ENCODE measurements around the gene PSMD2. TPM values are rescaled to one million over a fixed set of nuclear protein-coding genes. Genes with fewer than 3 reads are reported as not detected.

The PSMD2 gene
- total and polyA plus RNA-seq, 5 donors = 161 to 230 (median 223) TPM

DNA sequence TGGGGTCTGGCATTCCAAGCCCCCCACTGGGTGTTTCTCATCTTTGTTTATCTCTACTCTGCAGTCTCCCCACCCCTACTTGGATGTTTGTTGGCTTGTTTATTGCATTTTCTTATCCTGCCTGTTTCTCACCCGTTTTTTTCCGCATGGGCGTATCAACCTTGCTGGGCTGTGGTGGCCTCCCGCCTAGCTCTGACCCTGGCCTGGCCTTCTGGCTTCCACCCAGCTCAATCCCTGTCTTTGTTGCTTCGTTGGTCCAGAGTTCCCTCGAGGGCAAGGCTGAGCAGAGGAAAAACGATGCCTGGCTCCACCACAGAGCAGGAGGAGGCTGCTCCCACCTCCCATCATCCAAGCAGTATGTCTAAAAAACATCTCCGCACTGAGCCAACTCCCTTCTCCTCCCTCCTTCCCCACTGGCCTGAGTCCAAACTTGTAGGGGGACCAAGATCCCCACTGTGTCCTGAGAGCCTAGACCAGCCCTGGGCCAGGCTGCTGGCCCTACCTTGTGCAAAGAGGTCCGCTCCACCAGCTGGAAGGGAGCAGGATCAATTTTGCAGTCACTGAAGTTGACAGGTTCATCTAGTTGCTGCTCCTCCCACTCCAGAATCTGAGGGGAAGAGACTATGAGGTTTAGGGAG, 52.6 kb downstream of the PSMD2 start:
- no peak for ATAC-seq
- WGBS = 46% methylated on average over 9 of the region's 9 CpGs
- DNase-seq = peak in 1 of 3 donors; percentile 53

DNA sequence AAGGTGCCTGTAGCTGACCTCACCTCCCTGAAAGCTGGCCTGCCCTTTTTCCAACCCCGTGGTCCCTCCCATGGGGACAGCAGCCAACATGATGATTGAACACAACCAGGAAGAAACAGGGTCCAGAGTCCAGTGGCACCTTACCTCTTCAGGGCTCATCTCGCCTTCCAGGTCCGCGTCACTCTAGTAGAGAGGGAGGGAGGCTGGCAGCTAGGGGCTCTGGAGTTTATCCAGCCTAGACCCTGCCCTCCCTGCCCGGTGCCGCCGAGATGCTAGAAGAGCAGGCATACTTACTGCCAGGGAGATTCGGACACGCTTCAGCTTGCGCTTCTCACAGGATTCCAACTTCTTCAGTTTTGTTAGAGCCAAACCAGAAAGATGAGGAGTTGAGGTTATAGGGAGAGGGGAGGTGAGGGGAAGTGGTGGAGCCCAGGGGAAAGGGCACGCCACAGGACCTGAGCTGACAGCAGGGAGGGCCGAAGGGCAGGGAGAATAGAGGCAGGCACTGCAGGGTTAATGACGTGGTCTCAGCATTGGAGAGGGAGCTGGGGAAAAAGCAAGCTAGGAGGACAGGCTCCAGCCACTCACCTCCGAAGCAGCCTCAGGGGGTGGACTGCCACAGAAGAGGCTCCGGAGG, 53.2 kb downstream of the PSMD2 start:
- no peak overlapping the region for H3K4me3 ChIP-seq (ENCODE audit: low read length)
- H3K4me1 ChIP-seq (ENCODE audit: control insufficient read depth, insufficient read depth, low read length) = no peaks in the 10 kb centered on the region
- H3K27ac ChIP-seq (ENCODE audit: low read length) = no peak overlapping the region
- 83% methylated on average over 15 of the region's 15 CpGs for WGBS
- no peaks in the 10 kb centered on the region for H3K9me3 ChIP-seq (ENCODE audit: control insufficient read depth, low read length)
- intact Hi-C loops (cut with DNase I) = no loop called here
- ATAC-seq (no peak), DNase-seq (no peak)
- H3K27me3 ChIP-seq (ENCODE audit: control insufficient read depth, insufficient read depth) = no peaks in the 10 kb centered on the region

More for the DNA sequence above, 52.6 kb downstream of the PSMD2 start:
- H3K27ac ChIP-seq (ENCODE audit: low read length) = no peak overlapping the region
- no peaks in the 10 kb centered on the region for H3K27me3 ChIP-seq (ENCODE audit: control insufficient read depth, insufficient read depth)
- H3K4me1 ChIP-seq (ENCODE audit: control insufficient read depth, insufficient read depth, low read length) = no peaks in the 10 kb centered on the region
- H3K4me3 ChIP-seq (ENCODE audit: low read length) = no peak overlapping the region
- H3K9me3 ChIP-seq (ENCODE audit: control insufficient read depth, low read length) = no peaks in the 10 kb centered on the region
- intact Hi-C loops (cut with DNase I) = no loop called here

DNA sequence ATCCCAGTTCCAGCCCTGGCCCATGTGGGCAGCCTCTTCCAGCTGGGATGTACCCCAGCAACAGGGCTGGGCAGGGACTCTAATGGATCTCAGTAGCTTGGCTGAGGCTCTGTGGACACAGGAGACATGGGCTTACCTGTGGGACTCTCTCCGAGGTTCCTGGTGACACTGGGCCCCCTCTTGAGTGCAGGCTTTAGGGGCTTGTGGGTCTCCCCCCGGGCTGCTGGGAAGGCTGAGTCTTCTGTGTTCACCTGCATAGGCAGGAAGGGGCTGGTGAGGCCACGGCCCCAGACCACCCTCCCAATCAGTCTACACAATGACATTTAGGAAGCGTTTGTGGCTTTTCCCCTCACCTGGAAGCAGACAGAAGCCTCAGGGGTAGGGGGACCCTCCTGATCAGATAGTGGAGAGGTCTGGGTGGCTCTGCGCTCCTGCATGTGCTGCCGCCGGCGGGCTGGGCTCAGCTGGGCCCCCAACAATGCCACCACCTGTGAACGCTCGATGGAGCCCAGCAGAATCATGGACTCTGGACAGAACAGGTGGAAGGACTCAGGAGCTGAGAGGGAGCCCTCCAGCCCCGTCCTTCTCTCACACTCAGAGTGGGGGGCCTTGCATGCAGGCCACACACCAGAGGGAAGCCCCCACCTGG, 54.0 kb downstream of the PSMD2 start:
- no peak for ATAC-seq
- intact Hi-C loops (cut with DNase I) = no loop called here
- H3K9me3 ChIP-seq (ENCODE audit: control insufficient read depth, low read length) = no peaks in the 10 kb centered on the region
- no peaks in the 10 kb centered on the region for H3K4me1 ChIP-seq (ENCODE audit: control insufficient read depth, insufficient read depth, low read length)
- H3K27me3 ChIP-seq (ENCODE audit: control insufficient read depth, insufficient read depth) = no peaks in the 10 kb centered on the region
- H3K4me3 ChIP-seq (ENCODE audit: low read length) = no peak overlapping the region
- DNase-seq = no peak
- no peak overlapping the region for H3K27ac ChIP-seq (ENCODE audit: low read length)
- WGBS = 88% methylated on average over 11 of the region's 11 CpGs

DNA sequence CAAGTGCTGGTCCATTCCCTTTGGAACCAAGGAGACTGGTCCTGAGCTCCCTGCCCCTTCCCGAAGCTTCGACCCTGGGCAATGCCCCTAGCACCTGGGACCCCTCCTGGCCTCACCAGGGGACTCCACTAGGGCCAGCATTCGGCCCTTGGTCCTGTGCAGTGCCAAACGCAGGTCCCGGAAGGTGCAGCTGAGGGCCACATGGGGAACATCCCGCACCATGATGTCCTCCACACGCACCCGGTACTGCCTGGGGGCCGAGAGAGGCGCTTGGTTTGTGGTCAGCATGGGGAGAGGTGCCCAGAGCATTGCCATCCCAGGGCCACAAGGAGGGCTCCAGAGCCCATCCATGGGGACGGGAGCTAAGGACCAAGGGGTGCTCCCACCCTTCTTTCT, 54.5 kb downstream of the PSMD2 start:
- H3K9me3 ChIP-seq (ENCODE audit: control insufficient read depth, low read length) = no peaks in the 10 kb centered on the region
- no peak overlapping the region for H3K27ac ChIP-seq (ENCODE audit: low read length)
- intact Hi-C loops (cut with DNase I) = no loop called here
- no peaks in the 10 kb centered on the region for H3K27me3 ChIP-seq (ENCODE audit: control insufficient read depth, insufficient read depth)
- 93% methylated on average over 11 of the region's 11 CpGs for WGBS
- DNase-seq = peak in 1 of 3 donors; percentile 45
- no peaks in the 10 kb centered on the region for H3K4me1 ChIP-seq (ENCODE audit: control insufficient read depth, insufficient read depth, low read length)
- H3K4me3 ChIP-seq (ENCODE audit: low read length) = no peak overlapping the region
- ATAC-seq = peak in 1 of 2 donors; percentile 3

DNA sequence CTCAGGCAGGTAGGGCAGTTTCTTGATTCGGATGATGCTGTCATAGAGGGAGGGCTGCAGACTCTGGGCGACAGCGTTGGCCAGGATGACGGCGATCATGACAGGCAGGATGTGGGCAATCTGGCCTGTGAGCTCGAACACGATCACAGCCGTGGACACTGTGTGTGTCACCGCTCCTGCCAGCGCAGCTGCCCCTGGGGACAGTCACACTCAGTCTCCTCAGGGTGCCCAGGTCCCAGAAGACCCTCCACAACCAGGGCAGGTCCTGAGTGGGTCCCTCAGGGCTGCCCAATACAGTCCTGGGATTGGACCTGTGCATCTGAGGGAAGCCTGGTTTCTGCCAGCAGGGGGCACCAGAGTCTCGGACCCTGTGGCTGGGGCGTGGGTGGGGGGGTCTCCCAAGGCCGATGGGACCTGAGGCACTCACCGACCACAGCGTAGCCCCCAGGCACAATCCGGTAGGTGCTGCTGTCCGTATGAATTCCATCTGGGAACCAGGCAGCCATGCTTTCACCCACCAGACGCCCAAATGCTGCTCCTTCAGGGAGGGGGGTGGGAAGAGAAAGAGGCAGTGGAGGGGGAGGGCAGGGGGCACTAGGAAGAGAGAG, 55.2 kb downstream of the PSMD2 start:
- H3K27ac ChIP-seq (ENCODE audit: low read length) = no peak overlapping the region
- intact Hi-C loops (cut with DNase I) = no loop called here
- no peaks in the 10 kb centered on the region for H3K9me3 ChIP-seq (ENCODE audit: control insufficient read depth, low read length)
- H3K27me3 ChIP-seq (ENCODE audit: control insufficient read depth, insufficient read depth) = no peaks in the 10 kb centered on the region
- no peaks in the 10 kb centered on the region for H3K4me1 ChIP-seq (ENCODE audit: control insufficient read depth, insufficient read depth, low read length)
- no peak overlapping the region for H3K4me3 ChIP-seq (ENCODE audit: low read length)
- ATAC-seq (peak; percentile 18 to 40), DNase-seq (peak; percentile 59 to 85 (median 85))
- 51% methylated on average over 18 of the region's 18 CpGs for WGBS

DNA sequence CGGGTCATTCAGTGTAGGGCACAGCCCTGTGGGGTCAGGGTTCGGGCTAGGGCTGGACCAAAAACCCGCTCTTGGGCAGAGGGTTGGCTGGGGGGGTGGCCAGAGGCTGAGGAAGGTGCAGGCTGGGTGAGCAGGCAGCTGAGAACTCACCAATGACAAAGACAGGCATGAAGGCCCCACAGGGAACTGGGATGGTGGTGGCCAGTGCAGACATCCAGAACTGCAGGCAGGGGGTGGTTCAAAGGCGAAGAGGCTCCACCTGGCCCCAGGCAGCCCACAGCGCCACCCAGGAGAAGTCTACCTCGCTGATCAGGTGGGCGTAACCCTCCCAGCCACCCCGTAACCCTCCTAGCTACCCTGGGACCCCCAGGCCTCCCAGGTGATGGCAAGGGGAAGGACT, 55.7 kb downstream of the PSMD2 start:
- Histone ChIP-seq H3K27ac (ENCODE audit: low read length) (no peak overlapping the region), H3K9me3 (ENCODE audit: control insufficient read depth, low read length) (no peaks in the 10 kb centered on the region), H3K4me1 (ENCODE audit: control insufficient read depth, insufficient read depth, low read length) (no peaks in the 10 kb centered on the region), H3K27me3 (ENCODE audit: control insufficient read depth, insufficient read depth) (no peaks in the 10 kb centered on the region), H3K4me3 (ENCODE audit: low read length) (no peak overlapping the region)
- 82% methylated on average over 8 of the region's 8 CpGs for WGBS
- intact Hi-C loops (cut with DNase I) = no loop called here
- peak in 1 of 3 donors; percentile 40 for DNase-seq
- ATAC-seq = no peak

DNA sequence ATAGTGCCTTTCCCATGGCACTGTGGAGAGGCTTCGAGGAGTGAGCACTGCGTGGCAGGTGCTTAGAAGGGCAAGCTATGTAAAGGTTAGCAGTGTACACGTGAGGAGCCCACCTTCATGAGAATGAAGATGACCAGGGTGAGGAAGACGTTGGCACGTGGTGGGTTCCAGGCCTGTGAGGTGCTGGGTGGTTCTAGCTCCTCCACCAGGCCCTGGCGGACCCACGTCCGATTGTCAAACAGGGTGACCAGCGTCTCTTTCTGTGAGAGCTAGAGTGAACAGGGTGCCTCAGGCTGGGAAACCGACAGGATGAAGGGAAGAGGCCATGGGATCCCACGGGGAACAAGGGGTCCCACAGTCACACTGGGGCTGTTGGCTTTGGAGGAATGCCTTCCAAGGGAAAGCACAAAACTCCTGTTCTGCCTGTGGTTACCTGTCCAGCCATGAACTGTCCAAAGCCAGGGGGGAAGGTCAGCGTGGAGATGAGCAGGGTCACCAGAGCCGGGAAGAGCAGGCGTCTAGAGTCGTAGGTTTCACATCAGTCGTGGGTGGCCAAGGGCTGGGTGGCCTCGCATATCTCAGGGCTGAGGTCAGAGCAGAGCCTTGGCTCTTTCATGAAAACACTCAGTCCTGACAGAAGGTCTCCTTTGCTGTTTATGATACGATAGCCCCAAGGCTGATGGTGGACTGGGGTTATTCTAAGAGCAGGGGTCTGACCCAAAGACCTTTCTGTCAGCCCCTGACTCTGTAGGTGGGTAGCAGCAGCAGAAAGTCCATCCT, 56.4 kb downstream of the PSMD2 start:
- no peak overlapping the region for H3K27ac ChIP-seq (ENCODE audit: low read length)
- no peak for ATAC-seq
- intact Hi-C loops (cut with DNase I) = no loop called here
- H3K27me3 ChIP-seq (ENCODE audit: control insufficient read depth, insufficient read depth) = no peaks in the 10 kb centered on the region
- WGBS = 77% methylated on average over 18 of the region's 18 CpGs
- peaks cover 4% of the 10 kb centered on the region for H3K4me1 ChIP-seq (ENCODE audit: control insufficient read depth, insufficient read depth, low read length)
- H3K4me3 ChIP-seq (ENCODE audit: low read length) = no peak overlapping the region
- H3K9me3 ChIP-seq (ENCODE audit: control insufficient read depth, low read length) = no peaks in the 10 kb centered on the region
- peak in 1 of 3 donors; percentile 53 for DNase-seq

DNA sequence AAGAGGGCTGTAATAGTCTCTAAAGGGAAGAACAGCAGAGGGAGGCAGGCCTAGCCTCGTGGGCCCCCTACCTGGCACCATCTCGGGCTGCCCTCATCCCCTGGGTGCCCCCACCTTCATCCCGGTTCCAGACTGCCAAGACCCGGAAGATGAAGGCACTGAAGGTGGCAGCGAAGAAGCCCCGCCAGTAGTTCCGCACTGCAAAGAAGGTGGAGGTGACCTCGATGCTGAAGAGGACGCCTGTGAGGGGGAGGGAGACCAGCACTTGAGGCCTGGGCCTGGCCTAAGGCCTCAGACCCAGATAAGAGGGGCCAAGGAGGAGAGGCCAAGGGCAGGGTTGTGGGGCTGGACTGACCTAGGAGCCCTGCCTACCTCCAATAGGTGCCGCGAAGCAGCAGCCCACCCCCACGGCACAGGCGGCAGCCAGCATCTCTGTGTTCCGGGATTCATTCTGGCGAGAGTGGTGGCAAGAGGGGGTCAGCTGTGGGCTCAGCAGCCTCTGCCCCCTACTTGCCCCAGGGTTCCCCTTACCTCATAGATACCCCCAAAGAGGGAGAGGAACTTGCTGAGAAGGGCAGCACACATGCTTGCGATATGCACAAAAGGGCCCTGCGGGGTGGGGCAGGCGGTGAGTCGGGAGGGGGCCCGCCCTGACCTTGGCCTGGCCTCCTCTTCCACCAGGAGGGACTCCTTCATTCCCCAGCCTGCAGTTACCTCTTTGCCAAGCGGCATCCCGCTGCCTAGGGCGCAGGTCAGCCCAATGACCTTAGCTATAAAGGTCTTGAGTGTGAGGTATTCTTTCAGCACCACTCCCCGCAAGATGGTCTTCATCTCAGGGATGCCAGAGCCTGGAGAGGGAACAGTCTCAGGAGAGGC, 58.4 kb downstream of the PSMD2 start:
- no peaks in the 10 kb centered on the region for H3K27me3 ChIP-seq (ENCODE audit: control insufficient read depth, insufficient read depth)
- H3K4me3 ChIP-seq (ENCODE audit: low read length) = no peak overlapping the region
- H3K27ac ChIP-seq (ENCODE audit: low read length) = no peak overlapping the region
- peak in 1 of 3 donors; percentile 43 for DNase-seq
- intact Hi-C loops (cut with DNase I) = no loop called here
- peaks cover 10% of the 10 kb centered on the region for H3K4me1 ChIP-seq (ENCODE audit: control insufficient read depth, insufficient read depth, low read length)
- ATAC-seq = no peak
- WGBS = 90% methylated on average over 24 of the region's 24 CpGs
- no peaks in the 10 kb centered on the region for H3K9me3 ChIP-seq (ENCODE audit: control insufficient read depth, low read length)

DNA sequence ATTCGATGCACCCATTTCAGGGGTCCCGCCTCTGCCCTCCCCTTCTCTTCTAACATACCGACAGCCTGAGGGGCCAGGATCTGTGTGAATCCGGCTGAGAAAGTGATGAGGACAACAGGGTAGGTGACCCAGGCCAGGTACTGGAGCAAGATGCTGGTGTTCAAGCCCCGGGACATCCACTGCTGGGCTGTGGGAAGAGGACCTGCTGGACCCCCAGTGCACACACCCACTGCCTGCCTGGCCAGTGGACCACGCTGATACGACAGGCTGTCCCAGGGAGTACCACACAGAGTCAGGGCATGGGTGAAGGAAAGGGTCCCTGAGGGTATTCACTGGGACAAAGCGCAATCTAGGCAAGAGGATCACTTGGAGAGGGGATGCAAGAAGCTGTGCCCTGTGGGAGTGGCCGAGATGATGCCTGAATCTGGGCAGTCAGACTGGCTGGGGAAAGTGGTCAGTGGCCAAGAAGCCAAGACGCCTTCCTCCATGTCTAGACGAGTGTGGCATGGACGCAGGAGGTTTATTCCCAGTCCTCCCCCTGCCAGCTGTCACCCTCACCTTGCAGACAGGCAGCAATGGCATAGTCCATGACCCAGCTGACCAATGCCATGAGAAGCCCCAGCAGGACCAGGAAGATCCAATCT, 59.2 kb downstream of the PSMD2 start:
- Histone ChIP-seq H3K4me3 (ENCODE audit: low read length) (no peak overlapping the region), H3K4me1 (ENCODE audit: control insufficient read depth, insufficient read depth, low read length) (peaks cover 10% of the 10 kb centered on the region), H3K9me3 (ENCODE audit: control insufficient read depth, low read length) (no peaks in the 10 kb centered on the region), H3K27ac (ENCODE audit: low read length) (no peak overlapping the region), H3K27me3 (ENCODE audit: control insufficient read depth, insufficient read depth) (no peaks in the 10 kb centered on the region)
- intact Hi-C loops (cut with DNase I) = no loop called here
- no peak for DNase-seq
- ATAC-seq = no peak
- 93% methylated on average over 12 of the region's 12 CpGs for WGBS
